Left lung (tissue), 10 donors: ENCODE measurements around the gene FOXM1. TPM values are rescaled to one million over a fixed set of nuclear protein-coding genes. Genes with fewer than 3 reads are reported as not detected.

Experiments used
- ATAC-seq: fragments of 200-7000 bp; cut with Tn5 transposase; one replicate; pipeline ENCODE4 v1.9.1; 2020; ENCODE audit warnings: moderate library complexity
- DNase-seq, 4 donors: peaks; one replicate each; pipeline ENCODE4 v3.0.0-alpha.2; 2013 to 2020
- H3K27ac ChIP-seq, 2 donors: fragments of 200-600 bp; sonication (generic) in 1 of 2; one replicate each; pipeline versions ENCODE4 v1.5.0 to v1.8.0; 2020 to 2021
- H3K27me3 ChIP-seq, 2 donors: fragments of 200-600 bp; sonication (generic) in 1 of 2; one replicate each; pipeline versions ENCODE4 v1.5.0 to v1.8.0; 2020 to 2021
- H3K36me3 ChIP-seq, 2 donors: fragments of 200-600 bp; sonication (generic) in 1 of 2; one replicate each; pipeline versions ENCODE4 v1.5.0 to v1.8.0; 2020 to 2021
- H3K4me1 ChIP-seq, 2 donors: fragments of 200-600 bp; one replicate each; pipeline ENCODE4 v1.8.0; 2021
- H3K4me3 ChIP-seq, 2 donors: fragments of 200-600 bp; sonication (generic) in 1 of 2; one replicate each; pipeline versions ENCODE4 v1.5.0 to v1.8.0; 2020 to 2021; ENCODE audit warnings: mild to moderate bottlenecking in 1 of 2
- H3K9me3 ChIP-seq, 2 donors: fragments of 200-600 bp; sonication (generic) in 1 of 2; one replicate each; pipeline versions ENCODE4 v1.5.0 to v1.8.0; 2020 to 2021
- intact Hi-C, 2 donors: fragments of 100-400 bp; cut with DNase I; formaldehyde crosslinking; loops; one replicate each; pipeline versions ENCODE4 v1.11.2 to v1.14.2; 2022
- polyA plus RNA-seq, 6 donors: library from polyadenylated mRNA; unstranded; fragments of 120-200 nt; gene quantifications; one replicate each; pipeline ENCODE4 v1.2.1, GENCODE V29; 2013; ENCODE audit not compliant: insufficient read length in 6 of 6
- total RNA-seq, 2 donors: library from RNA; stranded (reverse); fragmentation: NEBNext Ultra II Directional; extraction: Animal tissue kit (Norgen Biotek cat#: 25700); gene quantifications; one replicate each; pipeline ENCODE4 v1.2.1, GENCODE V29; 2021
- TF ChIP-seq, protein P1 (sequence below), 2 donors: fragments of 200-600 bp; sonication (generic) in 1 of 2; IDR thresholded peaks; one replicate each; pipeline versions ENCODE4 v1.5.0 to v1.8.0; 2021; ENCODE audit warnings: antibody characterized with exemption in 2 of 2
- donor health status: DM: no; HTN: yes; CAD: no.
- donor health status: DM: no; HTN: no; CAD: no.

FOXM1 gene
- total and polyA plus RNA-seq, 8 donors: 4.7 to 54.0 (median 27.3) TPM

- no peaks in the 10 kb centered on the region for H3K9me3 ChIP-seq
- H3K4me1 ChIP-seq: no peaks in the 10 kb centered on the region
- H3K4me3 ChIP-seq: no peak overlapping the region
- intact Hi-C loops: no loop called here
- peaks cover 0 to 29% of the 10 kb centered on the region in 2 donors for H3K36me3 ChIP-seq
- no peak overlapping the region for H3K27ac ChIP-seq
- no peak for ATAC-seq
- no peak for DNase-seq
- TF ChIP-seq, protein P1, sequence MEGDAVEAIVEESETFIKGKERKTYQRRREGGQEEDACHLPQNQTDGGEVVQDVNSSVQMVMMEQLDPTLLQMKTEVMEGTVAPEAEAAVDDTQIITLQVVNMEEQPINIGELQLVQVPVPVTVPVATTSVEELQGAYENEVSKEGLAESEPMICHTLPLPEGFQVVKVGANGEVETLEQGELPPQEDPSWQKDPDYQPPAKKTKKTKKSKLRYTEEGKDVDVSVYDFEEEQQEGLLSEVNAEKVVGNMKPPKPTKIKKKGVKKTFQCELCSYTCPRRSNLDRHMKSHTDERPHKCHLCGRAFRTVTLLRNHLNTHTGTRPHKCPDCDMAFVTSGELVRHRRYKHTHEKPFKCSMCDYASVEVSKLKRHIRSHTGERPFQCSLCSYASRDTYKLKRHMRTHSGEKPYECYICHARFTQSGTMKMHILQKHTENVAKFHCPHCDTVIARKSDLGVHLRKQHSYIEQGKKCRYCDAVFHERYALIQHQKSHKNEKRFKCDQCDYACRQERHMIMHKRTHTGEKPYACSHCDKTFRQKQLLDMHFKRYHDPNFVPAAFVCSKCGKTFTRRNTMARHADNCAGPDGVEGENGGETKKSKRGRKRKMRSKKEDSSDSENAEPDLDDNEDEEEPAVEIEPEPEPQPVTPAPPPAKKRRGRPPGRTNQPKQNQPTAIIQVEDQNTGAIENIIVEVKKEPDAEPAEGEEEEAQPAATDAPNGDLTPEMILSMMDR (IDR thresholded peaks at IDR 0.05): no peak
- no peaks in the 10 kb centered on the region for H3K27me3 ChIP-seq
These were observed 18.0 kb downstream of the FOXM1 start for GRCh38 chr12:2858944-2859421.

DNA sequence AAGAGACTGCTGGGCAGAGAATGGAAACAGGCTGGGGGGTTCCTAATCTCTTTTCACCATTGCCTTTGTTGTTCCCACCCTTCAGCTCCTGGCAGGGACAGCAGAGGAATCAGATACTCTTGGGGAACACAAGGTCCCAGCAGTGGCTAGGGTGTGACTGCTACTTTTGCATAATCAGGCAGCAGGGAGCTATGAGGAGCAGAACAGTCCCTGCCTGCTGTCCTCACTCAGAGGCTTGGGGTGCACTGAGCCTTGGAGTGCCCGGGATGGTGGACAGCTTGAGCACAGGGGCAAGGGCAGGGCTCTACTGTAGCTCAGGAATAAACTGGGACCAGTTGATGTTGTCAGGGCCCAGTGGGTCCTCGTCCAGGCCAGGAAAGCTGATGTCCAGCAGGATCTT is 18.6 kb downstream of the FOXM1 start:
- H3K4me3 ChIP-seq: no peak overlapping the region
- H3K27me3 ChIP-seq: no peaks in the 10 kb centered on the region
- intact Hi-C loops: no loop called here
- no peak for DNase-seq
- H3K4me1 ChIP-seq: no peaks in the 10 kb centered on the region
- H3K27ac ChIP-seq: no peak overlapping the region
- TF ChIP-seq, protein P1 (IDR thresholded peaks at IDR 0.05): no peak
- ATAC-seq: no peak
- H3K36me3 ChIP-seq: peaks cover 0 to 23% of the 10 kb centered on the region in 2 donors
- no peaks in the 10 kb centered on the region for H3K9me3 ChIP-seq

- peaks cover 0 to 20% of the 10 kb centered on the region in 2 donors for H3K36me3 ChIP-seq
- no peak for ATAC-seq
- no peaks in the 10 kb centered on the region for H3K4me1 ChIP-seq
- DNase-seq: no peak
- no peaks in the 10 kb centered on the region for H3K9me3 ChIP-seq
- TF ChIP-seq, protein P1 (IDR thresholded peaks at IDR 0.05): no peak
- no peaks in the 10 kb centered on the region for H3K27me3 ChIP-seq
- no peak overlapping the region for H3K27ac ChIP-seq
- intact Hi-C loops: no loop called here
- no peak overlapping the region for H3K4me3 ChIP-seq
These were observed 19.4 kb downstream of the FOXM1 start for GRCh38 chr12:2857576-2857975.

DNA sequence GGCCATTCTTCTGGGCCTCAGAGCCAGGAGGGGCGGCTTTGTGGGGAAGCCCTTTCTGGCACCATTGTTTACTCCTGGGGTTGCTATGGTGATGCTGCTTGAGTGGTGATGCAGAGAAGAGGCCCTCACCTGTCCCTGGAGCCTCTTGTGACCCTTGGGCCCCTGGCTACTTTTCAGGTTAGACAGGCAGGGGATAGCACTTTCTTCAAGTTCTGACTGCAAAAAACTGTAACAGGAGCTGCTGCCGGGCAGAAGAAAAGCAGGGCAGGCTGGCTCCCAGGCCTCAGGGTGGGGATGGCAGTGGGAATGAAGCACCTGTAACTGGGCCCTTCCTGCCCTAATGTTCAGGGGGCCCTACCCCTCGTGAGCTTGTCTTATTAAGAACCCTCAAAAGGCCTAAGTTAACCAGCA is 19.9 kb downstream of the FOXM1 start, which contains the start of gene TEX52:
Gene TEX52 (minus strand): TSS at position 19 of the 411 bp plus-strand sequence. CDS start 13 bp downstream, at position 6.
- intact Hi-C loops: no loop called here
- ATAC-seq (no peak), DNase-seq (peak in 1 of 4 donors; percentile 55)
- Histone ChIP-seq H3K9me3 (no peaks in the 10 kb centered on the region), H3K4me3 (no peak within 1 kb of the TSS), H3K27ac (no peak within 1 kb of the TSS), H3K36me3 (peaks cover 0 to 20% of the 10 kb centered on the region in 2 donors), H3K27me3 (no peaks in the 10 kb centered on the region), H3K4me1 (no peaks in the 10 kb centered on the region)
- TF ChIP-seq, protein P1 (IDR thresholded peaks at IDR 0.05): no peak

- no peak overlapping the region for H3K4me3 ChIP-seq
- intact Hi-C loops: no loop called here
- ATAC-seq (no peak), DNase-seq (no peak)
- no peaks in the 10 kb centered on the region for H3K4me1 ChIP-seq
- H3K9me3 ChIP-seq: no peaks in the 10 kb centered on the region
- no peaks in the 10 kb centered on the region for H3K27me3 ChIP-seq
- H3K27ac ChIP-seq: no peak overlapping the region
- peaks cover 0 to 20% of the 10 kb centered on the region in 2 donors for H3K36me3 ChIP-seq
- TF ChIP-seq, protein P1 (IDR thresholded peaks at IDR 0.05): no peak
These were observed 20.9 kb downstream of the FOXM1 start for GRCh38 chr12:2856051-2856450.
